K562 (cell line): Measurements from ENCODE around the gene EPM2A. TPM values are rescaled to one million over a fixed set of nuclear protein-coding genes. Genes with fewer than 3 reads are reported as not detected.

Source experiments
- CREB1 ChIP-seq, 2 experiments: sonication (generic) in 1 of 2; formaldehyde crosslinking in 1 of 2; IDR thresholded peaks; 2 replicates each; pipeline versions ENCODE4 v1.6.1 to v1.8.0; 2012 to 2022; ENCODE audit warnings: inconsistent platforms in 1 of 2, mild to moderate bottlenecking in 1 of 2, missing genetic modification reagents in 1 of 2, moderate library complexity in 1 of 2
- ETS2 ChIP-seq: IDR thresholded peaks from 2 replicates; pipeline ENCODE4 v1.6.1; 2016; ENCODE audit warnings: borderline replicate concordance, missing genetic modification characterization, mild to moderate bottlenecking, moderate library complexity, missing compliant biosample characterization; ENCODE audit not compliant: poor library complexity, severe bottlenecking
- MAZ ChIP-seq, 2 experiments: fragments of 450-650 bp in 1 of 2; sonication (generic) in 1 of 2; formaldehyde crosslinking; IDR thresholded peaks in 1 of 2; conservative IDR thresholded peaks in 1 of 2; 2 replicates each; pipeline versions ENCODE4 v1.4.0 to v1.5.0; 2020; ENCODE audit warnings: mild to moderate bottlenecking in 1 of 2, missing genetic modification reagents in 1 of 2
- PML ChIP-seq: IDR thresholded peaks from 2 replicates; pipeline ENCODE4 v1.6.1; 2012; ENCODE audit warnings: low read length, inconsistent platforms
- ZC3H8 ChIP-seq: fragments of 450-650 bp; IDR thresholded peaks from 2 replicates; pipeline ENCODE4 v1.6.1; 2017
- ZNF347 ChIP-seq: fragments of 450-650 bp; formaldehyde crosslinking; IDR thresholded peaks from 2 replicates; pipeline ENCODE4 v1.4.0; 2020; ENCODE audit warnings: low read depth, mild to moderate bottlenecking, moderate library complexity
- ZNF586 ChIP-seq: fragments of 450-650 bp; formaldehyde crosslinking; conservative IDR thresholded peaks from 2 replicates; pipeline ENCODE4 v1.4.0; 2020; ENCODE audit warnings: mild to moderate bottlenecking, moderate library complexity
- ZNF79 ChIP-seq: fragments of 250-450 bp; sonication (Bioruptor Pico); IDR thresholded peaks from 2 replicates; pipeline ENCODE4 v1.4.0; 2020; ENCODE audit warnings: low read depth, mild to moderate bottlenecking, moderate library complexity
- polyA plus RNA-seq, 8 experiments: library from polyadenylated mRNA; depleted of rRNA in 4 of 8; stranded (reverse) in 5 of 8; unstranded in 3 of 8; fragments of >200 nt; fragmentation: Nextera tagmentation in 2 of 8; fragmentation: Illumina TruSeq in 1 of 8; extraction: Ambion mirVana in 2 of 8; extraction: Trizol in 1 of 8; gene quantifications; 2 replicates each; pipeline versions ENCODE4 v1.2.1 to v1.2.3, GENCODE V29; 2011 to 2014; ENCODE audit warnings: inconsistent platforms in 1 of 8, missing spikeins in 1 of 8
- total RNA-seq, 7 experiments: library from RNA; depleted of rRNA in 6 of 7; stranded (reverse); fragments of >200 nt in 6 of 7; fragmentation: Illumina TruSeq in 2 of 7; extraction: Trizol in 2 of 7; gene quantifications; 2 replicates each; pipeline versions ENCODE4 v1.2.1 to v1.2.3, GENCODE V29; 2011 to 2021; ENCODE audit warnings: low replicate concordance in 1 of 7
- TF ChIP-seq, protein P1 (sequence below): fragments of 150-350 bp; IDR thresholded peaks from 2 replicates; pipeline ENCODE4 v1.6.1; 2014; ENCODE audit warnings: low read depth, mild to moderate bottlenecking, low read length, borderline replicate concordance
- TF ChIP-seq, protein P2 (sequence below): fragments of 450-650 bp; formaldehyde crosslinking; IDR thresholded peaks from 2 replicates; pipeline ENCODE4 v1.4.0; 2022; ENCODE audit warnings: mild to moderate bottlenecking, moderate library complexity
- TF ChIP-seq, protein P3 (sequence below): fragments of 250-450 bp; sonication (Bioruptor Pico); IDR thresholded peaks from 2 replicates; pipeline ENCODE4 v1.9.0; 2021; ENCODE audit warnings: mild to moderate bottlenecking

Gene EPM2A
- total and polyA plus RNA-seq, 9 of the 15 experiments (the other 6 are each of a cell fraction or from before 2014, with no cell fraction given): 0.35 to 5.3 (median 2.5) TPM

DNA sequence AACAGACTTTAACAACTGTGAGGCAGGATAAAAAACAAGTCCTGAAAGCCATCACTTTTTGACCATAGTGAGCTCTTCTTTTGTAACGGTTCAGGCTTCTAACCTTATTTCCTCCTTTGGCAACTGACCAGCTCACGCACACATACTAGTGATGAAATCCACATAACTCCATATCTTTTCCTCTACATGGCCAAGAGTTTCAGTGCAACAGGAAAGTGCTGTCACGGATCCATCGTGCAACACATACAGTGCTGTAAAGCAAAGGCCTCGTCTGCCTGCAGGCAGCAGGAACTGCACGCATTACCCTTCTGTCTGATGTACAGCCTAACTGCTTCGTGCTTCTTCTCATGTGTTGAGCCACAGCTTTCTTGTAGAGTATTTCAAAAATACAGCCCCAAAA is 108.5 kb downstream of the EPM2A start (continued):
- TF ChIP-seq, protein P1, sequence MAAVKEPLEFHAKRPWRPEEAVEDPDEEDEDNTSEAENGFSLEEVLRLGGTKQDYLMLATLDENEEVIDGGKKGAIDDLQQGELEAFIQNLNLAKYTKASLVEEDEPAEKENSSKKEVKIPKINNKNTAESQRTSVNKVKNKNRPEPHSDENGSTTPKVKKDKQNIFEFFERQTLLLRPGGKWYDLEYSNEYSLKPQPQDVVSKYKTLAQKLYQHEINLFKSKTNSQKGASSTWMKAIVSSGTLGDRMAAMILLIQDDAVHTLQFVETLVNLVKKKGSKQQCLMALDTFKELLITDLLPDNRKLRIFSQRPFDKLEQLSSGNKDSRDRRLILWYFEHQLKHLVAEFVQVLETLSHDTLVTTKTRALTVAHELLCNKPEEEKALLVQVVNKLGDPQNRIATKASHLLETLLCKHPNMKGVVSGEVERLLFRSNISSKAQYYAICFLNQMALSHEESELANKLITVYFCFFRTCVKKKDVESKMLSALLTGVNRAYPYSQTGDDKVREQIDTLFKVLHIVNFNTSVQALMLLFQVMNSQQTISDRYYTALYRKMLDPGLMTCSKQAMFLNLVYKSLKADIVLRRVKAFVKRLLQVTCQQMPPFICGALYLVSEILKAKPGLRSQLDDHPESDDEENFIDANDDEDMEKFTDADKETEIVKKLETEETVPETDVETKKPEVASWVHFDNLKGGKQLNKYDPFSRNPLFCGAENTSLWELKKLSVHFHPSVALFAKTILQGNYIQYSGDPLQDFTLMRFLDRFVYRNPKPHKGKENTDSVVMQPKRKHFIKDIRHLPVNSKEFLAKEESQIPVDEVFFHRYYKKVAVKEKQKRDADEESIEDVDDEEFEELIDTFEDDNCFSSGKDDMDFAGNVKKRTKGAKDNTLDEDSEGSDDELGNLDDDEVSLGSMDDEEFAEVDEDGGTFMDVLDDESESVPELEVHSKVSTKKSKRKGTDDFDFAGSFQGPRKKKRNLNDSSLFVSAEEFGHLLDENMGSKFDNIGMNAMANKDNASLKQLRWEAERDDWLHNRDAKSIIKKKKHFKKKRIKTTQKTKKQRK: no peak
- TF ChIP-seq CREB1 (IDR thresholded peaks at IDR 0.05) (no peak), CREB1 (CRISPR knock-in tag; IDR thresholded peaks at IDR 0.05) (no peak), ETS2 (tag) (no peak), ZC3H8 (no peak), PML (no peak), MAZ (CRISPR knock-in tag; conservative IDR thresholded peaks at IDR 0.05 in 1 of 2, IDR thresholded peaks at IDR 0.05 in 1 of 2) (no peak), ZNF79 (CRISPR knock-in tag) (no peak), ZNF347 (CRISPR knock-in tag) (no peak), ZNF586 (CRISPR knock-in tag) (no peak)
- TF ChIP-seq, protein P2, sequence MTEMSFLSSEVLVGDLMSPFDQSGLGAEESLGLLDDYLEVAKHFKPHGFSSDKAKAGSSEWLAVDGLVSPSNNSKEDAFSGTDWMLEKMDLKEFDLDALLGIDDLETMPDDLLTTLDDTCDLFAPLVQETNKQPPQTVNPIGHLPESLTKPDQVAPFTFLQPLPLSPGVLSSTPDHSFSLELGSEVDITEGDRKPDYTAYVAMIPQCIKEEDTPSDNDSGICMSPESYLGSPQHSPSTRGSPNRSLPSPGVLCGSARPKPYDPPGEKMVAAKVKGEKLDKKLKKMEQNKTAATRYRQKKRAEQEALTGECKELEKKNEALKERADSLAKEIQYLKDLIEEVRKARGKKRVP (CRISPR knock-in tag): no peak
- TF ChIP-seq, protein P3, sequence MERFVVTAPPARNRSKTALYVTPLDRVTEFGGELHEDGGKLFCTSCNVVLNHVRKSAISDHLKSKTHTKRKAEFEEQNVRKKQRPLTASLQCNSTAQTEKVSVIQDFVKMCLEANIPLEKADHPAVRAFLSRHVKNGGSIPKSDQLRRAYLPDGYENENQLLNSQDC (CRISPR knock-in tag): no peak
